A549 (cell line): ENCODE data around the gene SLC2A4RG. TPM values are rescaled to one million over a fixed set of nuclear protein-coding genes. Genes with fewer than 3 reads are reported as not detected.

Experiments used
- ATAC-seq, 2 experiments: fragments of 200-7000 bp in 1 of 2; fragments of >200 bp in 1 of 2; cut with Nextera tagmentation in 1 of 2; cut with Tn5 transposase in 1 of 2; 3 replicates each; pipeline versions ENCODE4 v1.8.0 to v1.9.1; 2018 to 2020; ENCODE audit warnings: mild to moderate bottlenecking in 1 of 2, moderate library complexity in 1 of 2
- CTCF ChIA-PET: fragments of 300-600 bp; sonication (Branson Sonifier 250); formaldehyde crosslinking; extraction: SDS; loops from one replicate; lab custom pipeline; 2021; ENCODE audit warnings: antibody characterized with exemption, inconsistent platforms; lab: Yijun Ruan, JAX
- POLR2A ChIA-PET: fragments of 350-600 bp; formaldehyde crosslinking; extraction: SDS; loops from one replicate; lab custom pipeline; 2021; ENCODE audit warnings: antibody characterized with exemption, inconsistent platforms; lab: Yijun Ruan, JAX
- DNase-seq, 2 experiments: peaks; one replicate each; pipeline versions ENCODE4 v3.0.0 to v3.0.0-alpha.2; 2011 to 2016; ENCODE audit warnings: low read depth in 1 of 2, low spot score in 1 of 2
- FAIRE-seq: peaks from 2 replicates; lab custom pipeline; 2011; peaks lifted over from hg19 to GRCh38; lab: Jason Lieb, UNC
- H3K27ac ChIP-seq, 2 experiments: fragments of >200 bp; sonication (Bioruptor Twin); formaldehyde crosslinking; 3 replicates each; pipeline ENCODE4 v1.5.1; 2016 to 2017
- H3K4me1 ChIP-seq: fragments of >200 bp; sonication (Bioruptor Twin); formaldehyde crosslinking; 3 replicates; pipeline ENCODE4 v1.6.1; 2016
- H3K4me2 ChIP-seq: fragments of >200 bp; sonication (Bioruptor Twin); formaldehyde crosslinking; 3 replicates; pipeline ENCODE4 v1.6.1; 2016
- H3K4me3 ChIP-seq: fragments of >200 bp; sonication (Bioruptor Twin); formaldehyde crosslinking; 3 replicates; pipeline ENCODE4 v1.5.1; 2016
- H3K9me3 ChIP-seq: fragments of >200 bp; sonication (Bioruptor Twin); formaldehyde crosslinking; 3 replicates; pipeline ENCODE4 v1.6.1; 2016
- EP300 ChIP-seq, 2 experiments: fragments of >200 bp; sonication (Bioruptor Twin); formaldehyde crosslinking; IDR thresholded peaks; 2 replicates in 1 of 2; 3 replicates in 1 of 2; pipeline ENCODE4 v1.6.1; 2016 to 2017
- ESRRA ChIP-seq: fragments of 150-350 bp; IDR thresholded peaks from 2 replicates; pipeline ENCODE4 v1.6.1; 2014; ENCODE audit warnings: mild to moderate bottlenecking, low read length, borderline replicate concordance
- FOSL2 ChIP-seq, 2 experiments: fragments of 450-650 bp in 1 of 2; fragments of >200 bp in 1 of 2; sonication (Bioruptor Twin) in 1 of 2; formaldehyde crosslinking; IDR thresholded peaks; 2 replicates each; pipeline versions ENCODE4 v1.5.0 to v1.6.1; 2016 to 2020; ENCODE audit warnings: mild to moderate bottlenecking in 1 of 2, moderate library complexity in 1 of 2
- GATA3 ChIP-seq: IDR thresholded peaks from 2 replicates; pipeline ENCODE4 v1.6.1; 2012; ENCODE audit warnings: borderline replicate concordance
- HDAC2 ChIP-seq: fragments of 200-600 bp; sonication (generic); IDR thresholded peaks from 2 replicates; pipeline ENCODE4 v1.6.1; 2016
- HOXA7 ChIP-seq: fragments of 250-450 bp; sonication (Bioruptor Pico); IDR thresholded peaks from 2 replicates; pipeline ENCODE4 v1.5.0; 2020; ENCODE audit warnings: mild to moderate bottlenecking, moderate library complexity
- HOXB5 ChIP-seq: fragments of 250-450 bp; sonication (Bioruptor Pico); IDR thresholded peaks from 2 replicates; pipeline ENCODE4 v1.5.0; 2020; ENCODE audit warnings: mild to moderate bottlenecking, moderate library complexity
- JUN ChIP-seq, 2 experiments: fragments of >200 bp; sonication (Bioruptor Twin); formaldehyde crosslinking; IDR thresholded peaks; 2 replicates in 1 of 2; 3 replicates in 1 of 2; pipeline ENCODE4 v1.6.1; 2016 to 2017
- KDM1A ChIP-seq: fragments of 200-600 bp; sonication (generic); IDR thresholded peaks from 2 replicates; pipeline ENCODE4 v1.6.1; 2016; ENCODE audit warnings: low read depth, mild to moderate bottlenecking
- MAFK ChIP-seq: fragments of 450-650 bp; IDR thresholded peaks from 2 replicates; pipeline ENCODE4 v1.6.1; 2014; ENCODE audit not compliant: partially characterized antibody
- MAZ ChIP-seq: fragments of 150-350 bp; IDR thresholded peaks from 2 replicates; pipeline ENCODE4 v1.6.1; 2014; ENCODE audit warnings: antibody characterized with exemption, low read depth, low read length, borderline replicate concordance
- NFE2L2 ChIP-seq: fragments of 150-350 bp; conservative IDR thresholded peaks from 2 replicates; pipeline ENCODE4 v1.6.1; 2014; ENCODE audit warnings: low read length
- NR3C1 ChIP-seq: fragments of >200 bp; sonication (Bioruptor Twin); formaldehyde crosslinking; IDR thresholded peaks from 3 replicates; pipeline ENCODE4 v1.6.1; 2017
- POLR2AphosphoS2 ChIP-seq: conservative IDR thresholded peaks from 2 replicates; pipeline ENCODE4 v1.6.1; 2012; ENCODE audit warnings: low read length, improper control_type of control experiment, inconsistent platforms
- RARB ChIP-seq: fragments of 250-450 bp; sonication (Bioruptor Pico); IDR thresholded peaks from 2 replicates; pipeline ENCODE4 v1.8.0; 2021; ENCODE audit warnings: mild to moderate bottlenecking, moderate library complexity
- RCOR1 ChIP-seq: fragments of 150-350 bp; IDR thresholded peaks from 2 replicates; pipeline ENCODE4 v1.6.1; 2014; ENCODE audit warnings: antibody characterized with exemption, low read length, low read depth
- REST ChIP-seq: fragments of 200-600 bp; sonication (generic); IDR thresholded peaks from 2 replicates; pipeline ENCODE4 v1.6.1; 2016; ENCODE audit warnings: antibody characterized with exemption, mild to moderate bottlenecking, moderate library complexity
- RNF2 ChIP-seq: fragments of 200-600 bp; sonication (generic); IDR thresholded peaks from 2 replicates; pipeline ENCODE4 v1.6.1; 2016; ENCODE audit warnings: low read depth, mild to moderate bottlenecking, antibody characterized with exemption, moderate library complexity, borderline replicate concordance
- TFCP2L1 ChIP-seq: fragments of 250-450 bp; sonication (Bioruptor Pico); IDR thresholded peaks from 2 replicates; pipeline ENCODE4 v1.5.0; 2021; ENCODE audit warnings: mild to moderate bottlenecking
- ZNF302 ChIP-seq: fragments of 250-450 bp; sonication (Bioruptor Pico); IDR thresholded peaks from 2 replicates; pipeline ENCODE4 v1.9.0; 2021; ENCODE audit warnings: inconsistent platforms, mild to moderate bottlenecking, moderate library complexity
- WGBS: methylation state at CpG from one replicate; pipeline ENCODE4 v1.1.6; 2017; ENCODE audit errors: missing lambda C conversion rate; 5-methylcytosine and 5-hydroxymethylcytosine counted together
- polyA plus RNA-seq, 4 experiments: library from polyadenylated mRNA; depleted of rRNA in 3 of 4; stranded (reverse); fragments of >200 nt; fragmentation: RNase III in 1 of 4; extraction: RNeasy Plus Mini Kit Qiagen cat#74134 plus additional on column Dnase treatment in 1 of 4; gene quantifications; 2 replicates in 3 of 4; 3 replicates in 1 of 4; pipeline ENCODE4 v1.2.3, GENCODE V29; 2011 to 2017
- TF ChIP-seq, protein P1 (sequence below): fragments of >200 bp; sonication (Bioruptor Twin); formaldehyde crosslinking; IDR thresholded peaks from 3 replicates; pipeline ENCODE4 v1.5.1; 2016
- TF ChIP-seq, protein P2 (sequence below): IDR thresholded peaks from 2 replicates; pipeline ENCODE4 v1.6.1; 2012; ENCODE audit warnings: low read depth, borderline replicate concordance
- TF ChIP-seq, protein P3 (sequence below): fragments of 450-650 bp; IDR thresholded peaks from 2 replicates; pipeline ENCODE4 v1.6.1; 2014; ENCODE audit warnings: antibody characterized with exemption
- TF ChIP-seq, protein P4 (sequence below): fragments of 250-450 bp; sonication (Bioruptor Pico); IDR thresholded peaks from 2 replicates; pipeline ENCODE4 v1.5.0; 2021; ENCODE audit warnings: mild to moderate bottlenecking, moderate library complexity, borderline replicate concordance

The SLC2A4RG gene
- polyA plus RNA-seq, 2 of the 4 experiments (the other 2 are of a cell fraction) = 28.1 to 64.6 TPM

DNA sequence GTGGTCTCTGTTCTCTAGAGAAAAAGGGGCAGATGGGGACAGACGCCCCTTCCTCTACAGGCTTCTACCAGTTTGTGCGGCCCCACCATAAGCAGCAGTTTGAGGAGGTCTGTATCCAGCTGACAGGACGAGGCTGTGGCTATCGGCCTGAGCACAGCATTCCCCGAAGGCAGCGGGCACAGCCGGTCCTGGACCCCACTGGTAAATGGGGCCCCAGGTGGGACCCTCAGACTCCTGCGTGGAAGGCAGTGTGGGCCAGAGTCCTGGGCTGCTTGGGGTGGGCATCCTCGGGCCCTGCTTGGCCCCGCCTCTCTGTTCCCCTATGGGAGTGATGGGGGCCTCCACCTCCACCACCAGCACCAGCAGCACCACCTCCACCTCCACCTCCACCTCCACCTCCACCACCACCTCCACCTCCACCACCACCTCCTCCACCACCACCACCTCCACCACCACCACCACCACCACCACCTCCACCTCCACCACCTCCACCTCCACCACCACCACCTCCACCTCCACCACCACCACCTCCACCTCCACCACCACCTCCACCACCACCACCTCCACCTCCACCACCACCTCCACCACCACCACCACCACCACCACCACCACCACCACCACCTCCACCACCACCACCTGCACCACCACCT is 46.4 kb upstream of the SLC2A4RG start:
- Histone ChIP-seq H3K27ac (no peak overlapping the region), H3K9me3 (no peaks in the 10 kb centered on the region), H3K4me1 (peaks cover 25% of the 10 kb centered on the region), H3K4me3 (no peak overlapping the region), H3K4me2 (no peak overlapping the region)
- ChIA-PET POLR2A (interaction anchor here (0.8 kb wide), 1 partner anchor 172 kb away, joined by 4 read pairs; the partner anchor contains the start of gene TPD52L2), CTCF (interaction anchor here (1.5 to 2.7 kb wide), 3 partner anchors 10 to 171 kb away, joined by 3 to 7 read pairs (median 7); partner anchors contain the start of gene TPD52L2)
- ATAC-seq = no peak
- TF ChIP-seq HOXA7 (CRISPR knock-in tag) = no peak
- TF ChIP-seq NR3C1 = no peak
- TF ChIP-seq RCOR1 = no peak
- no peak for TF ChIP-seq HOXB5 (CRISPR knock-in tag)
- TF ChIP-seq, protein P1, sequence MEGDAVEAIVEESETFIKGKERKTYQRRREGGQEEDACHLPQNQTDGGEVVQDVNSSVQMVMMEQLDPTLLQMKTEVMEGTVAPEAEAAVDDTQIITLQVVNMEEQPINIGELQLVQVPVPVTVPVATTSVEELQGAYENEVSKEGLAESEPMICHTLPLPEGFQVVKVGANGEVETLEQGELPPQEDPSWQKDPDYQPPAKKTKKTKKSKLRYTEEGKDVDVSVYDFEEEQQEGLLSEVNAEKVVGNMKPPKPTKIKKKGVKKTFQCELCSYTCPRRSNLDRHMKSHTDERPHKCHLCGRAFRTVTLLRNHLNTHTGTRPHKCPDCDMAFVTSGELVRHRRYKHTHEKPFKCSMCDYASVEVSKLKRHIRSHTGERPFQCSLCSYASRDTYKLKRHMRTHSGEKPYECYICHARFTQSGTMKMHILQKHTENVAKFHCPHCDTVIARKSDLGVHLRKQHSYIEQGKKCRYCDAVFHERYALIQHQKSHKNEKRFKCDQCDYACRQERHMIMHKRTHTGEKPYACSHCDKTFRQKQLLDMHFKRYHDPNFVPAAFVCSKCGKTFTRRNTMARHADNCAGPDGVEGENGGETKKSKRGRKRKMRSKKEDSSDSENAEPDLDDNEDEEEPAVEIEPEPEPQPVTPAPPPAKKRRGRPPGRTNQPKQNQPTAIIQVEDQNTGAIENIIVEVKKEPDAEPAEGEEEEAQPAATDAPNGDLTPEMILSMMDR = no peak
- no peak for TF ChIP-seq TFCP2L1 (CRISPR knock-in tag)
- no peak for TF ChIP-seq MAFK
- no peak for TF ChIP-seq FOSL2 (IDR thresholded peaks at IDR 0.05)
- no peak for TF ChIP-seq FOSL2 (CRISPR knock-in tag; IDR thresholded peaks at IDR 0.05)
- no peak for TF ChIP-seq NFE2L2
- no peak for TF ChIP-seq KDM1A
- no peak for TF ChIP-seq HDAC2
- TF ChIP-seq, protein P2, sequence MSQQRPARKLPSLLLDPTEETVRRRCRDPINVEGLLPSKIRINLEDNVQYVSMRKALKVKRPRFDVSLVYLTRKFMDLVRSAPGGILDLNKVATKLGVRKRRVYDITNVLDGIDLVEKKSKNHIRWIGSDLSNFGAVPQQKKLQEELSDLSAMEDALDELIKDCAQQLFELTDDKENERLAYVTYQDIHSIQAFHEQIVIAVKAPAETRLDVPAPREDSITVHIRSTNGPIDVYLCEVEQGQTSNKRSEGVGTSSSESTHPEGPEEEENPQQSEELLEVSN = no peak
- no peak for TF ChIP-seq RARB
- TF ChIP-seq ESRRA = no peak
- WGBS = 90% methylated on average over 10 of the region's 10 CpGs
- no peak for FAIRE-seq
- DNase-seq = no peak

DNA sequence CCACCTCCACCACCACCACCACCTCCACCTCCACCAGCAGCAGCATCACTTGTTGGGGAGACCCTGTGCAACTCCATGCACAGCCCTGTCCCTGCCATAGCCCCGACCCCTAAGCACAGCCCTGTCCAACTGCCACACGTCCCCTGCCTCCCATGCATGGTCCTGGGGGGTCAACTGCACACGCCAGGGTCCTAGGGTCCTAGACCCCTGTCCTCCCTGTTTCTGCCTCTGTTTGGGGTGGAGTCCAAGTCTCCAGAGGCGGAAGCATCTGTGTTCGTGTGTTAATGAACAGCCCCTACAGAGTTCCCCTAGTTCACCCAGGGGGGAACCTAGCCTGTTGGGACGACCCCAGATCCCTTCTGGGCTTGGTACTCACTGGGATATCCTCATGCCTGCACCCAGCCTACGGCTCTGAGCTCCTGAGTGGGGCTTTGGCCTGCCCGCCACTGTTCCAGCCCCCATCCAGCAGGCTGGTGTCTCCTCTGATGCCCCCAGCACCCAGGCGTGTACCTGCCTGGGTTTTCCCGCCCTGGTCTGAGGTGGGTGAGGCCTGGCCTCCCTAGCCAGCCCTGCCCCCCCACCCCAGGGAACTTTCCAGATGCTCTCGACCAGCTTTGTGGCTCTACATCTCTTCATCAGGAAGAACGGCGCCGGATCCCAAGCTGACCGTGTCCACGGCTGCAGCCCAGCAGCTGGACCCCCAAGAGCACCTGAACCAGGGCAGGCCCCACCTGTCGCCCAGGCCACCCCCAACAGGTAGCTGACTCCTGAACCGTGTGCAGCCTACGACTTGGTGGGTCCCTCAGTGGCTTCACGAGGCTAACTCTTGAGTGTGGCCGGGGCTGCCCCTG is 45.6 kb upstream of the SLC2A4RG start:
- H3K4me2 ChIP-seq = no peak overlapping the region
- H3K27ac ChIP-seq = no peak overlapping the region
- peaks cover 33% of the 10 kb centered on the region for H3K4me1 ChIP-seq
- POLR2A ChIA-PET = interaction anchor here (0.6 kb wide), 1 partner anchor 279 kb away, joined by 3 read pairs; no protein-coding TSS in a partner anchor
- CTCF ChIA-PET = interaction anchor here (1.0 kb wide), 1 partner anchor 156 kb away, joined by 3 read pairs; no protein-coding TSS in a partner anchor
- ATAC-seq (no peak), DNase-seq (no peak), FAIRE-seq (no peak)
- 100% methylated on average over 4 of the region's 21 CpGs for WGBS
- no peak overlapping the region for H3K4me3 ChIP-seq
- no peaks in the 10 kb centered on the region for H3K9me3 ChIP-seq
- TF ChIP-seq MAZ (no peak), RCOR1 (no peak), MAFK (no peak), JUN (IDR thresholded peaks at IDR 0.05) (no peak), REST (no peak), EP300 (IDR thresholded peaks at IDR 0.05) (no peak), RNF2 (no peak), NFE2L2 (no peak), ZNF302 (CRISPR knock-in tag) (no peak), HOXB5 (CRISPR knock-in tag) (no peak), GATA3 (no peak), FOSL2 (IDR thresholded peaks at IDR 0.05) (no peak), FOSL2 (CRISPR knock-in tag; IDR thresholded peaks at IDR 0.05) (no peak), TFCP2L1 (CRISPR knock-in tag) (no peak), POLR2AphosphoS2 (no peak)
- TF ChIP-seq, protein P3, sequence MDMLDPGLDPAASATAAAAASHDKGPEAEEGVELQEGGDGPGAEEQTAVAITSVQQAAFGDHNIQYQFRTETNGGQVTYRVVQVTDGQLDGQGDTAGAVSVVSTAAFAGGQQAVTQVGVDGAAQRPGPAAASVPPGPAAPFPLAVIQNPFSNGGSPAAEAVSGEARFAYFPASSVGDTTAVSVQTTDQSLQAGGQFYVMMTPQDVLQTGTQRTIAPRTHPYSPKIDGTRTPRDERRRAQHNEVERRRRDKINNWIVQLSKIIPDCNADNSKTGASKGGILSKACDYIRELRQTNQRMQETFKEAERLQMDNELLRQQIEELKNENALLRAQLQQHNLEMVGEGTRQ = no peak
- TF ChIP-seq, protein P2 = no peak
- TF ChIP-seq, protein P4, sequence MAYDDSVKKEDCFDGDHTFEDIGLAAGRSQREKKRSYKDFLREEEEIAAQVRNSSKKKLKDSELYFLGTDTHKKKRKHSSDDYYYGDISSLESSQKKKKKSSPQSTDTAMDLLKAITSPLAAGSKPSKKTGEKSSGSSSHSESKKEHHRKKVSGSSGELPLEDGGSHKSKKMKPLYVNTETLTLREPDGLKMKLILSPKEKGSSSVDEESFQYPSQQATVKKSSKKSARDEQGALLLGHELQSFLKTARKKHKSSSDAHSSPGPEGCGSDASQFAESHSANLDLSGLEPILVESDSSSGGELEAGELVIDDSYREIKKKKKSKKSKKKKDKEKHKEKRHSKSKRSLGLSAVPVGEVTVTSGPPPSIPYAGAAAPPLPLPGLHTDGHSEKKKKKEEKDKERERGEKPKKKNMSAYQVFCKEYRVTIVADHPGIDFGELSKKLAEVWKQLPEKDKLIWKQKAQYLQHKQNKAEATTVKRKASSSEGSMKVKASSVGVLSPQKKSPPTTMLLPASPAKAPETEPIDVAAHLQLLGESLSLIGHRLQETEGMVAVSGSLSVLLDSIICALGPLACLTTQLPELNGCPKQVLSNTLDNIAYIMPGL (CRISPR knock-in tag) = no peak
